HG02943 (cell line): ENCODE data around the gene PRRX2.
"Not testable (repeated sequence)": the region's sequence is repeated elsewhere in the genome, so short reads cannot be mapped to it uniquely, and the experiment has no call there.

Source experiments
- ATAC-seq: cut with Tn5 transposase; IDR thresholded peaks from one replicate; pipeline ENCODE4 v1.9.1; 2021; ENCODE audit warnings: mild to moderate bottlenecking, low read depth, moderate library complexity; ENCODE audit not compliant: unreplicated experiment

PRRX2 gene

GRCh38 chr9:129724456-129725190 is 59.2 kb downstream of the PRRX2 start:
- ATAC-seq = no peak

GRCh38 chr9:129725795-129726251 is 60.4 kb downstream of the PRRX2 start:
- no peak for ATAC-seq

GRCh38 chr9:129726322-129727160 is 61.1 kb downstream of the PRRX2 start:
- ATAC-seq = no peak

GRCh38 chr9:129728744-129729143 is 63.3 kb downstream of the PRRX2 start:
- ATAC-seq = no peak

- ATAC-seq = no peak
Observed at GRCh38 chr9:129731477-129732085, 66.1 kb downstream of the PRRX2 start.

- ATAC-seq = no peak
Observed at GRCh38 chr9:129732100-129732499, 66.7 kb downstream of the PRRX2 start.

- ATAC-seq = no peak
Observed at GRCh38 chr9:129732946-129733631, 67.6 kb downstream of the PRRX2 start.

GRCh38 chr9:129733632-129733953 is 68.1 kb downstream of the PRRX2 start:
- no peak for ATAC-seq

- no peak for ATAC-seq
Observed at GRCh38 chr9:129735546-129735945, 70.1 kb downstream of the PRRX2 start.

GRCh38 chr9:129736334-129736733 is 70.9 kb downstream of the PRRX2 start:
- no peak for ATAC-seq

GRCh38 chr9:129737479-129738274 is 72.2 kb downstream of the PRRX2 start:
- ATAC-seq = no peak

- no peak for ATAC-seq
Observed at GRCh38 chr9:129739432-129739831, 74.0 kb downstream of the PRRX2 start.

GRCh38 chr9:129740174-129740573 is 74.7 kb downstream of the PRRX2 start:
- ATAC-seq = no peak

- ATAC-seq = no peak
Observed at GRCh38 chr9:129740666-129741464, 75.4 kb downstream of the PRRX2 start.

- ATAC-seq = no peak
Observed at GRCh38 chr9:129745200-129745599, 79.8 kb downstream of the PRRX2 start.

GRCh38 chr9:129746092-129746777 is 80.8 kb downstream of the PRRX2 start:
- ATAC-seq = no peak

GRCh38 chr9:129748249-129748648 is 82.8 kb downstream of the PRRX2 start:
- no peak for ATAC-seq

- not testable (repeated sequence) for ATAC-seq
Observed at GRCh38 chr9:129749052-129749451, 83.6 kb downstream of the PRRX2 start.

- ATAC-seq = no peak
Observed at GRCh38 chr9:129749575-129749974, 84.1 kb downstream of the PRRX2 start.
